ENCODE measurements around the gene MINK1.

Gene MINK1

DNA sequence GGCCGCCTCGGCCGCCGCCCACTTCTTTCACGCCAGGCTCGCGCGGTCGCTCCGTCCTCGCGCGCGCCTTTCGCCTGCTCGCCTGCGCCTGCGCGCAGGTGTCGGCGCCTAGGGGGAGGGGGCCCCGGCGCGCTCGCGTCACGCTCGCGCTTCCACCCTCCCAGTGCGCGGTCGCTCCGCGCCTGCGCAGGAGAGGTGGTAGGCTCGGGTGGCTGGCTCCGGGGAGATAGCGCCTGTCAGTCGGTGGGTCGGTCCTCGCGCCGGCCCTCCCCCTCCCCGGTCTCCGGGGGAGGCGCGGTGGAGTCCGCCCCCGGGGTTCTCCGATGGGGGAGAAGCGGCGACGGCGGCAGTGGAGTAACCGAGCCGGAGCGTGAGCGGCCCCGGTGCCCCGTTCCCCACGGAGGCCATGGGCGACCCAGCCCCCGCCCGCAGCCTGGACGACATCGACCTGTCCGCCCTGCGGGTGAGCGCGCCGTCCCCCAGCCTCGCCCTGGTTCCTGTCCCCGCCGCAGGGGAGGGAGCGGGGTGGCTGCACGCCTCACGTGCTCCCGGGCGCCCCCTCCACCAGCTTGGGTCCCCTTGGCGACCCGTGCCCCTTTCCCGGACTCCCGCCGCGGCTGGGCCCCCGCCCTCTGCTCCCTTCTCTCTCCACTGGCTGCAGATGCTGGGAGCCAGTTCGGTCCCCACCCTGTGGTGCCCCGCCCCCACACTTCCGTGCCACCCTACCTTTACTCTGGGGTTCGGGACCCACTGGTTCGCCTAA lies at the start of gene MINK1:
Gene MINK1 (plus strand): TSS at position 163 of the 763 bp plus-strand sequence. CDS start 244 bp downstream, at position 407.
- peak; percentile 93 for DNase-seq

DNA sequence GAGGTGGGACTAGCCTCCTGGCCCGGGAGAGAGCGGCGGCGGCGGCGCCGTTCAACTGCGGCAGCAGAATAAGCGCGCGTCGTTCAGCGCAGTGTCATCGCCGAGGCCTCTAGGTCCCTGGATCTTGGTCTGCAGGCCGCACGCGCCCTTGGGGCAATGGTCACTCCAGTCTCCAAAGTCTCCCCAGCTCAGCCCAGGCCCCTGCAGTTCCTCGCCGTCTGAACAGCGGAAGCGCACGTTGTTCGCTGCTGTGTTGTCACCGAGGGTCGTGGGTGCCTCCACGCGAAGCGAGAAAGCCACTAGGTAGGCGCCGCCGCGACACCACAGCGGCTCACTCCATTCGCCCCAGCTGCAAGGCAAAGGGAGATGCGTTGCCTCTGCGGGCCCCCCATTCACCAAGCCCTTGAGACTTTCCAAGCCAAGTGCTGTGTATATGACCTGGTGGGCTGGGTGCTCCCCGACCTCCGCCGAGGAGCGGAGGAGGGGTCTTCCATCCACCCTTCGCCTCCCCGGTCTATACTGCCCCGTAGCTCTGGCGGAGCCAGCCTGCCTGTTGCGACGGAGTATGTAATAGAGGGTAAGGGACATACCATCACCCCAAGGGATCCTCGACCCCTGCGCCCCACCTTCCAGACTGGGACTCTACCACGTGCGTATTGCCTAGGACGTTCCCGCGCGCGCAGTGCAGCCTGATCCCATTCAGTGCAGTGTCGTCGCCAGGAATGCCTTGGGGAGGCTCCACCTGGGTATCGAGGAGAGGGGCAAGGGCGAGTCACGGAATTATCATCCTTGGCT lies 47.6 kb upstream of the MINK1 start:
- no peak for DNase-seq

DNA sequence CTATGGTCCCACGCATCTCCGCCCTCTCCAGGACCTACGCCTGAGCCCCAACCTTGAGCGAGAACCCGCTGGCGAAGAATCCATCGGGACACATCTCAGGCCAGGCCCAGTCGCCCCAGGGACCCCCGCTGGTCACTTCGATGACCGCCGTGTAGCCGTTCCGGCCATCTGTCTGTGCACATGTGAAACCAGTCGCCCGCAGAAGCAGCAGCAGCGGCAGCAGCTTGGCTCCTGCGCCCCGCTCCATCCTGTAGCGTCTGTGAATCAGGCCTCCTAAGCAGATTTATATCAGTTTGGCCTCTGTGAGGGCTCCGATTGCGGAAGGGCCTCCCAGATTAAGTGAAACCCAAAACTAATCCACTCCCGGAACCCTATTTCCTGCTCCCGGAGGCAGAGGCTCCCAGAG lies 47.0 kb upstream of the MINK1 start, which contains the start of gene VMO1:
Gene VMO1 (minus strand): TSS at position 259 of the 406 bp plus-strand sequence. CDS start 12 bp downstream, at position 247.
- no peak for DNase-seq

DNA sequence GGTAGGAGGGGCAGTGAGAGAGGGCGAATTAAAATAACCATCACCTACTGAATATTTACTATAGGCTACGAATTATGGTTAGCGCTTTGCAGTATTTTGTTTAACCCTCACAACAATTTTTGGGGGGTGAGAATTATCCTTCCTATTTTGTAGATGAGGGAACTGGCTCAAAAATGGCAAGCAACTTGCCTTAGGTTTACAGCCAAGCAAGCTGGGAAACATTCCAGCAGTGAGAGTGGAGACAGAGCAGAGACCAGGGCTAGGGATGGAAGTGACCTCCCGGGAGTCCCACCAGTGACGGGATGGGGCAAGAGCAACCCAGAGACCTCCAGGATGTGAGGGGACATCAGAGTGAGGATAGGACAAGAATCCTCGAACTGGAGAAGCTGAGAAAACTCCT lies 46.6 kb upstream of the MINK1 start:
- peak; percentile 23 for DNase-seq

DNA sequence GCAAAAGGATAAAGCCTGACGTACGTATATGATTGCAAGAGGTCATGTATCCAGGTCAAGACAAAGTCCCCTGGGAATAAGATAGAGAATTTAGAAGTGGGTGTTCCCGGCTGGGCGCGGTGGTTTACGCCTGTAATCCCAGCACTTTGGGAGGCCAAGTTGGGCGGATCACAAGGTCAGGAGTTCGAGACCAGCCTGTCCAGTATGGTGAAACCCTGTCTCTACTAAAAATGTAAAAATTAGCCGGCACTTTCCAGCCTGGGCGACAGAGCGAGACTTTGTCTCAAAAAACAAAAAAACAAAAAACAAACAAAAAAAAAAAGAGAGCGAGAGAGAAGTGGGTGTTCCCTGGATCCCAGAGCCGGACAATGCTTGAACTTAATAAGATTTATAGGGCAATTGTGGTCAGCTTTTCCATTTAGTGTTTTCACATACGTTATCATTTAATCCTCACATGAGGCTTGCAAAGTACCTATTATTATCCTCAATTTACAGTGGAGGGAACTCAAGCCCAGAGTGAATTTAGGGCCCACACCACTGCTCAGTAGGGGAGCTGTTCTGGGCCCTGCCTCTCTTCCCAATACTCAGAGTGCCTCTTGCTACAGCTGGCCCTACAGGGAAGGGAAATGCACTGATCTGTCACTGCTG lies 44.9 kb upstream of the MINK1 start:
- no peak for DNase-seq

DNA sequence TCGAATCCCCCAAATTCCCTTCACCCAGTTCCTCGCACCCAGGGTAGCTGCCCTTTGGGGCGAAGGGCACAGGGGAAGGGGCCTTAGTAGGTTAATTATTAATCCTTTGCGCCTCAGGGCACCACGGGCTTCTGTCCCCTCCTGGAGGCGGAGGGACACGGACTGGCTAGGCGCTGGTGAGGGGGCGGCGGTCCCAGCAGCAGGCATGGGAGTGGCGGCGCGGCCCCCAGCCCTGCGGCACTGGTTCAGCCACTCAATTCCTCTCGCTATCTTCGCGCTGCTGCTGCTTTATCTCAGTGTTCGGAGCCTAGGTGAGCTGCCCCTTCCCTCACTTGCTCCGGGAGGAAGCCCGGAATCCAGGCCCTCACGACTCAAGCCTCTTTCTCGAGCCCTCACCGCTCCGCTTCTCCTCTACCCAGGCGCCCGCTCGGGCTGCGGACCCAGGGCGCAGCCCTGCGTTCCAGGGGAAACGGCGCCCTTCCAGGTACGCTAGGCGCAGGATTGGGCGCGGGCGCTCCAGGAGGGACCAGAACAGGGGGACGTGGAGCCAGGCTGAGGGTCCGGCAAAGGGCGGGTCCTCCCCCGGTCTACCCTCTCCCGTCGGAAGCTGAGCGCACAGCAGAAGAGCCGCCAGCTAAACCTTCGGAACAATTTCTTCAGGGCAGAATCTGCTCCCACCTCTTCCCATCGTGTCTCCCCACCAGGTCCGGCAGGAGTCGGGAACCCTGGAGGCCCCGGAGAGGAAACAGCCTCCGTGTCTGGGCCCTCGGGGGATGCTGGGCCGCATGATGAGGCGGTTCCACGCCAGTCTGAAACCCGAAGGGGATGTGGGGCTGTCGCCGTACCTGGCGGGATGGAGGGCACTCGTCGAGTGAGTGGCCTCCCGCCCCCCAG lies 44.1 kb upstream of the MINK1 start, which contains the start of gene GLTPD2:
Gene GLTPD2 (plus strand): TSS at position 158 of the 894 bp plus-strand sequence. CDS start 48 bp downstream, at position 206.
- DNase-seq, result no peak

DNA sequence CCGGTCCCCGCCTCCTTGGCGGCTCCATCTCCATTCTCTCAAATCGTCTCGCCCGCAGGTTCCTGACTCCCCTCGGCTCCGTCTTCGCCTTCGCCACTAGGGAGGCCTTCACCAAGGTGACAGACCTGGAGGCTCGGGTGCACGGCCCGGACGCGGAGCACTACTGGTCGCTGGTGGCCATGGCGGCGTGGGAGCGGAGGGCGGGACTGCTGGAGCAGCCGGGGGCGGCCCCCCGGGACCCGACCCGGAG lies 43.5 kb upstream of the MINK1 start:
- no peak for DNase-seq

DNA sequence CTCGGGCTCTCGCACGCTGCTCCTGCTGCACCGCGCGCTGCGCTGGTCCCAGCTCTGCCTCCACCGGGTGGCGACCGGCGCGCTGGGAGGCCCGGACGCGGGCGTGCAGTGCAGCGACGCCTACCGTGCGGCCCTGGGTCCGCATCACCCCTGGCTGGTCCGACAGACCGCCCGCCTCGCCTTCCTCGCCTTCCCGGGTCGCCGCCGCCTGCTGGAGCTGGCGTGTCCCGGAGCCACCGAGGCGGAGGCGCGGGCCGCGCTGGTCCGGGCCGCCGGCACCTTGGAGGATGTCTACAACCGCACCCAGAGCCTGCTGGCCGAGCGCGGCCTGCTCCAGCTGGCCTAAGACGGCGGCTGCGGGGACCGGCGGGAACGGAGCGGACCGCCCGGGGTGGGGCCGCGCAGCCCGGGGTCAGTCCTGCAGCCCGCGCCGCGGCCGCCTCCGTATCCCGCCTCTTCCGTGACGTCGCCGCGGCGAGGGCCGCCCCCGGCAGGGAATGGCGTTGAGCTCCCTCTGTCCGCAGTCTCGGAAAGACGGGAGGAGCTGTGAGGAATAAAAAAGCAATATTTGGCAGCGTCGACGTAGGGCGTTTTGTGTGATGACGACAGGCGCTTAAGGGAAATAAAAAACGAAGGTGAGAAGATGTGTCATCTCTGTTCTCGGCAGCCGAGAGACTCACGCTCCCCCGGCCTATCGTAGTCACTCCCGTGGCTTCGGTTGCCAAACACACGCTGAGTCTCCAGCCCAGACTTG lies 43.0 kb upstream of the MINK1 start:
- peak; percentile 89 for DNase-seq

DNA sequence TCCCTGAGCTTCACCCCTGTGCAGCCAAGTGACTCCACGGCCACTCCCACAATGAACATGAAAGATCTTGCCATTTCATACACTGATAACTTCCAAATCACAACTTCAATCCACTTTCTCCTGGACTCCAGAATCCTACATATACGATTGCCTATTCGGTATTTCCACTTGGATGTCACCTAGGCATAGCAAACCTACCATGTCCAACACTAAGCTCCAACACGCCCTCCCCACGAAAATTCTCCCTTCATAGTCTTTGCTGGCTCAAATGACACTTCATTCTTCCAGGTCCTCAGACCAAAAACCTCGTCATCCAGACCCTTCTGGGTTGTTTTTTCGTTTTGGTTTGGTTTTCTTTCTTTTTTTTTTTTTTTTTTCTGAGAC lies 42.4 kb upstream of the MINK1 start:
- DNase-seq, result no peak

DNA sequence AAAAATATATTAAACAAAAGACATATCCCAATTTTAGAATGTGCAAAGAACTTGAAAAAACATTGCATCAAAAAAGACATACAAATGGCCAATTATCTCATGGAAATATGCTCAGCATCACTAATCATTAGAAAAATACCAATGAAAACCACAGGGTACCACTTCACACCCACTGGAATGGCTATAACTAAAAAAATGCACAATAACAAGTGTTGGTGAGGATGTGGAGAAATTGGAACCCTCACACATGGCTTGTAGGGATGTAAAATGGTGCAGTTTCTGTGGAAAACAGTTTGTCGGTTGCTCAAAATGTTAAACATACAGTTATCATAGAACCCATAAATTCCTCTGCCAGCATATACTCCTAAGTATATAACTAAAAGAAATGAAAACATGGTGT lies 38.0 kb upstream of the MINK1 start:
- no peak for DNase-seq

DNA sequence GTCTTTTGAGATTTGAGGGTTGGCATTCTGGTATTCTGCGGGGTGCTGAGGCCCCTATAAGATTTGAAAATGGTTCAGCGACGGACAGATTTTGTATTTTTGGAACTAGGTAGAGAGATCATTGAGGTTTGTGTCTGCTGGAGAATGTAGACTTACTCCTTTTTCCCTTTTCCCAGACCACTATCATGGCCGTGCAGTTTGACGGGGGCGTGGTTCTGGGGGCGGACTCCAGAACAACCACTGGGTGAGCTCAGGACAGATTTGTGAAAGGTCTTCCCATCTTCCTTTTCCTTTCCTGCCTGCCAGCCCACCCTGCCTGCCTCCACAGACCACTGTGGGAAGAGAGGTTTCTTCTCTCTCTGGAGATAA lies 36.6 kb upstream of the MINK1 start:
- no peak for DNase-seq

DNA sequence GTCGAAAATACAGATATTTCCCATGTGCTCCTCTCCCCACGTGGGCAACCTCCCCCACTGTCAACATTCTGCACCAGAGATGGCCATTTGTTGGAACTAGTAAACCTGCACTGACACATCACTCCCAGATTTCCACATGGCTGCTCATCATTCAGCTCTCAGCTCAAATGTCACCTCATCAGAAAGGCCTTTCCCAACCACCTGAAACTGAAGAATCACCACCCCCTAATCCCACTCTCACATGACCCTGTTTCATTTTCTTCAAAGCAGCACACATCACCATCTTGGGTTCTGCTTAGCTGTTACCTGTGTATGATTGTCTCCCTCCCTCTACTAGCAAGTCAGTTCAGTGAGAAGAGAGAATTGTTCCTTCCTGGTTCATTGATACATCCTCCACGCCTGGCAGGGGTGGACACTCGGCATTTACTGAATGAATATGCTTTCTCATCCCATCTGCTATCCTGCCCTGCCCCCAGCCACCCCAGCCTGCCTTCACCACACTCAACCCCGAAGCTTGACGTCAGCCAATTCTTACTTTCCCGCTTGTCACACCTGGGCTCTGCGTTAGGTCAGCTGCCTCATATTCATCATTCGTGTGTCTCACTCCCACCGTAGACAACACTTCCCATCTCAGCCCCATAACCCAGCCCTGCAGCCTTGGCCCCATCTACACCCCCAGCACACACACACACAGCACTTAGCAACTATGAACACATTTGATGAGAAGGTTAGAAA lies 32.5 kb upstream of the MINK1 start:
- no peak for DNase-seq

DNA sequence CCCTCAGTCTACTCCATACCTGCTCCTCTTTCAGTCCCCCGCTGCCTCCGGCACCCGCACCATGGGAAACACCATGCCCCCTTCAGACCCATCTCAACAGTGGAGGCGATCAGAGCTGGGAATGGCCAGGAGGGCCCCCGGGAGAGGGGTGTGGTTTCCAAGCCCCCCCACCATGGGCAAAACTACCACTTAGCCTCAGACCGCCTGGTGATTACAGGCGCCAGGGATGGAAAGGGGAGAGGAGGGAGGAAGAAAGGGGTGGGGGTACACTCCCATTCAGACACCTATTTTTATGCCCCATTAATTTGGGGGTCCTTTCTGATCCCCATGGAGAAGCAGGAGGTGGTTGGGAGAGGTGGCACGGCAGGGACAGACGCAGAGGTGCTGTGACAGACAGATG lies 30.9 kb upstream of the MINK1 start, which contains the start of gene C17orf114:
Gene C17orf114 (minus strand): TSS at position 101 of the 400 bp plus-strand sequence.
- DNase-seq, result no peak

DNA sequence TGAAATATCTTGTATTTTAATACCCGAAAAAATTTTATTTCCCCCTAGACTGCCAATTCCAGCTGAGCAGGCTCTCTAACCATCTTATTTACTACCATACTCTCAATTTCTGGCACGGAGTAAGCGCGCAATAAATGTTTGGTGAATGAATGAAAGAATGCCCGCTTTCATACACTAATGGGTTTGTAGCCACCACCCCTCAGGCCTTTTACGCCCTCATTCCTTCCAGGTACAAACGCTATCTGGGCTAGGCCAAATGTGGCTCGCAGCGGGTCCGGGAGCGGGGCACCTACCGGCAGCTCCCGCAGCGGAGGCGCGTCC lies 26.7 kb upstream of the MINK1 start:
- no peak for DNase-seq

DNA sequence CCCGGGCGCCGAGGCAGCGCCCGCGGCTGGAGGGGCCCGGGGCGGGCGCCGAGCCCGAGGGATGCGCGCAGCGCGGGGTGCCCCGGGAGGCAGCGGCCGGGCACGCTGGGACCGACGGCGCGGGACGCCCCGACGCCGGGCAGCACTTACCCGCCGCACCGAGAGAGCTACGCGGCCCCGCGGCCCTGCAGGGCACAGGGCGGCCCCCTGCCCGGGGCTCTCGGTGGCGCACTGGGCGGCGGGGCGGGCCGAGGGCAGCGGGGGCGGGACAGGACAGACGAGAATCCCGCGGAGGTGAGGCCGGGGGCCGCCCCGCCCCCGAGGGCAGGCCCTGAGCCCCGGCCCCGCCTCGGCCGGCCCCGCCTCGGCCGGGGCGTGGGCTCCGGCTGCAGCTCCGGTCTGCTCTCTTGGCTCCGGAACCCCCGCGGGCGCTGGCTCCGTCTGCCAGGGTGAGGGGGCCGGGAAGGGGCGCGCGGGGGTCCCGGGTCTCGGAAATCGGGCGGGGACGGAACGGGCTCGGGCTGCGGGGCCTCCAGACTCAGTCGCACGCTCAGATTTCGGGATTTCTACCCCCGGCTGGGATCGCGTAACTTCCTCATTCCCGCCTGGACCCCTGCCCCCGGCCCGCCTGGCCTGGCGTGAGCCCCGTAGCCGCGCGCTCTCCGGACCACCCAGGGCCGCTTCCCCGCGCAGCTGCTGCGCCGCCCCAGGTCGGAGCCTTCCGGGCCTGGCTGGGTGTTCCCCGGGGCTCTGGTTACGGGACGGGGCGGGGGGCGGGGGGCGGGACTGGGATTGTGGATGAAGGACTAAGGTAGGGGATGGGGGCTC lies 26.1 kb upstream of the MINK1 start, which contains the start of gene PLD2:
Gene PLD2 (plus strand): TSS at position 376 of the 828 bp plus-strand sequence. CDS start 621 bp downstream, outside the sequence.
- DNase-seq, result peak; percentile 78

DNA sequence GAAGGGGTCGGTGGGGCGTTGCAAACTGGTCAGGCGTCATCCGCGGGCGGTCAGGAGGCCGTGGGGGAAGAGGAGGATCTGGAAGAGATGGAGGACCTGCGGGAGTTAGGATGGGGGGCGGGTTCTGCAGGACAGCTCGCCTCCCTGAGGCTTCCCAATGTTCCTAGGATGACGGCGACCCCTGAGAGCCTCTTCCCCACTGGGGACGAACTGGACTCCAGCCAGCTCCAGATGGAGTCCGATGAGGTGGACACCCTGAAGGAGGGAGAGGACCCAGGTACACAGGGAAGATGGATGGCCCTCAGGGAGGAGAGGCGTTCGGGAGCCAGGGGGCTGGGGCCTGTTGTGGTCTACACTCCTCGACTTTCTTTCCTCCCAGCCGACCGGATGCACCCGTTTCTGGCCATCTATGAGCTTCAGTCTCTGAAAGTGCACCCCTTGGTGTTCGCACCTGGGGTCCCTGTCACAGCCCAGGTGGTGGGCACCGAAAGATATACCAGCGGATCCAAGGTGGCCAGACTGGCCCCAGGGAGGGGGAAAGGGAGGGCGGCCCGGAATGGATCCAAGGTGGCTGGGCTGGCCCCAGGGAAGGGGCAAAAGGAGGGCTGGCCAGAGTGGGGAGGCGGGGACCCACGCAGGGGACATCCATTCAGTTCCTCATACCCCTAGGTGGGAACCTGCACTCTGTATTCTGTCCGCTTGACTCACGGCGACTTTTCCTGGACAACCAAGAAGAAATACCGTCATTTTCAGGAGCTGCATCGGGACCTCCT lies 25.3 kb upstream of the MINK1 start:
- no peak for DNase-seq

DNA sequence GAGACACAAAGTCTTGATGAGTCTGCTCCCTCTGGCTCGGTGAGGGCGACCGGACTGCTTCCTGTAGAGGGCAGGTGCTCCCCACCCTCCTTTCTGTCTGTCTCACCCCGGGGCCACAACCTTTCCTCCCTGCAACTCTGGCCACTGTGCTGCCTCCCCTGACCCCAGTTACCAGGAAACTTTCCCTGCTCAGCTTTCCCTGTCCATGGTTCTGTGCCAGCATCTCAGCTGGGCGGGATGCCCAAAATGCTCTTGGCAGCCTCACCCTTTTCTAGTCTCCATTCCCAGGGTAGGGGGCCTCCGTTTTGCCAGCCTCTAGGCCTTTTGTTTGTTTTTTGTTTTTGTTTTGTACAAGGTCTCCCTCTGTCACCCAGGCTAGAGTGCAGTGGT lies 24.8 kb upstream of the MINK1 start:
- peak; percentile 74 for DNase-seq

DNA sequence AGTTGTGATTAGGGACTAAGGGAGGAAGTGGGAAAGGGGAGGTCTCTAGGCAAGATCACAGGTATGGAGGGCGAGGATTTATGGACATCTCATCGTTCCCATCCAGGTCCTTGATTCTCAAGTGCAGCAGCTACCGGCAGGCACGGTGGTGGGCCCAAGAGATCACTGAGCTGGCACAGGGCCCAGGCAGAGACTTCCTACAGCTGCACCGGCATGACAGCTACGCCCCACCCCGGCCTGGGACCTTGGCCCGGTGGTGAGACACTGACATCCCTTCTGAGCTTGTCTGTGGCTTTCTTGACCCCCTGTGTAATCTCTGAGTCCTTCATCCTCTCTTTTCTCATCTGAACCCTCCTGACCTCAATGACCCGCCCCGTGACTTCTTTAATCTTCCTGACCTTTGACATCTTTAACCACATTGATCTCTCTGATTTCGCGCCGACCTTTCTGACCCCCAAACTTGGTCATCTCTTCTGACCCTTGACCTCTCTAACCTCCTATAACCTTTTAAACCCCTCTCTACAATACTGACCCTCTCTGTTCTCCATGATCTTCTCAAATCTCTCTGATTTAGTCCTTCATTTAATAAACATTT lies 22.3 kb upstream of the MINK1 start:
- no peak for DNase-seq

DNA sequence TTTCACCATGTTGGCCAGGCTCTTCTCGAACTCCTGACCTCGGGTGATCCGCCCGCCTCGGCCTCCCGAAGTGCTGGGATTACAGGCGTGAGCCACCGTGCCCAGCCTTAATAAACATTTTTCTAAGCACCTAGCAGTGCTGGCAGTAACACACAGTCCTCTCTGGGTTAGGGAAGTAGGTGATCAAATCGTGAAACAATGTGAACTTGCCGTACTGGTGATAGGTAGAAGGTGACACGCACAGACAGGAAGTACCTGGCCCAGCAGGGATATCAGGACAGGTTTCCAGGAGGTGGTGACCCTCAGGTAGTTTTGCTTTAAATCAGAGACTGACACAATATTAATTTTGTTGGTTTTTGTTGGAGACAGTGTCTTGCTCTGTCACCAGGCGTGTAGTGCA lies 21.7 kb upstream of the MINK1 start:
- no peak for DNase-seq

Measured in midbrain (tissue), 1 donor.